GM12875 (cell line): ENCODE measurements around the gene DSCAML1.

Experiments used
- H3K4me3 ChIP-seq: one replicate; pipeline ENCODE4 v1.5.1; 2011; ENCODE audit warnings: low read depth, low read length, control low read depth
- TF ChIP-seq, protein P1 (sequence below): IDR thresholded peaks from 2 replicates; pipeline ENCODE4 v1.5.1; 2011; ENCODE audit warnings: low read depth, mild to moderate bottlenecking, control low read depth, inconsistent platforms, low read length, moderate library complexity, borderline replicate concordance; ENCODE audit not compliant: insufficient read depth

The DSCAML1 gene

GRCh38 chr11:117425679-117426296 is 371.2 kb downstream of the DSCAML1 start:
- TF ChIP-seq, protein P1, sequence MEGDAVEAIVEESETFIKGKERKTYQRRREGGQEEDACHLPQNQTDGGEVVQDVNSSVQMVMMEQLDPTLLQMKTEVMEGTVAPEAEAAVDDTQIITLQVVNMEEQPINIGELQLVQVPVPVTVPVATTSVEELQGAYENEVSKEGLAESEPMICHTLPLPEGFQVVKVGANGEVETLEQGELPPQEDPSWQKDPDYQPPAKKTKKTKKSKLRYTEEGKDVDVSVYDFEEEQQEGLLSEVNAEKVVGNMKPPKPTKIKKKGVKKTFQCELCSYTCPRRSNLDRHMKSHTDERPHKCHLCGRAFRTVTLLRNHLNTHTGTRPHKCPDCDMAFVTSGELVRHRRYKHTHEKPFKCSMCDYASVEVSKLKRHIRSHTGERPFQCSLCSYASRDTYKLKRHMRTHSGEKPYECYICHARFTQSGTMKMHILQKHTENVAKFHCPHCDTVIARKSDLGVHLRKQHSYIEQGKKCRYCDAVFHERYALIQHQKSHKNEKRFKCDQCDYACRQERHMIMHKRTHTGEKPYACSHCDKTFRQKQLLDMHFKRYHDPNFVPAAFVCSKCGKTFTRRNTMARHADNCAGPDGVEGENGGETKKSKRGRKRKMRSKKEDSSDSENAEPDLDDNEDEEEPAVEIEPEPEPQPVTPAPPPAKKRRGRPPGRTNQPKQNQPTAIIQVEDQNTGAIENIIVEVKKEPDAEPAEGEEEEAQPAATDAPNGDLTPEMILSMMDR, result no peak
- H3K4me3 ChIP-seq, result no peak overlapping the region

- no peak overlapping the region for H3K4me3 ChIP-seq
- TF ChIP-seq, protein P1, result no peak
Observed at GRCh38 chr11:117424781-117425180, 372.2 kb downstream of the DSCAML1 start.

GRCh38 chr11:117423046-117423575 is 373.9 kb downstream of the DSCAML1 start:
- H3K4me3 ChIP-seq, result no peak overlapping the region
- TF ChIP-seq, protein P1, result no peak

GRCh38 chr11:117421476-117421875 is 375.5 kb downstream of the DSCAML1 start:
- TF ChIP-seq, protein P1, result no peak
- no peak overlapping the region for H3K4me3 ChIP-seq

DNA sequence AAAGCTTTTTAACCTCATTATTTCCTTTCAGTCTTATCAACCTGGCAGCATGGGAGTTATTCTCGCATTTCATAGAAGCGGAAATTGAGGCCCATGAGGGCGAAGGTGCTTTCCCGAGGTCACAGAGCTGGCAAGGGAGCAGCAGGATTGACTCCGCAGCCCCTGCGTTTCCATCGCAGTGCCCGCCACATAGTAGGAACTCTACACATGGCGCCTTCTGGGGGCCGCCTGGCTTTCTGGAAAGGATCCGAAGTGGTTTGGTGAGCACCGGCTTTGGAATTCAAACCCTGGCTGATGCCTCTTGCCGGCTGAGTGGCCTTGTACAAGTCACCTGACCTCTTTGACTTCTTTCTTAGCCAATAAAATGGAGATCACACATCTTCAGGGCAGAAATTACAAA is 376.0 kb downstream of the DSCAML1 start:
- TF ChIP-seq, protein P1, result no peak
- H3K4me3 ChIP-seq, result no peak overlapping the region

GRCh38 chr11:117420598-117420997 is 376.4 kb downstream of the DSCAML1 start:
- TF ChIP-seq, protein P1, result no peak
- H3K4me3 ChIP-seq, result no peak overlapping the region

GRCh38 chr11:117420143-117420485 is 376.9 kb downstream of the DSCAML1 start:
- TF ChIP-seq, protein P1, result no peak
- no peak overlapping the region for H3K4me3 ChIP-seq
